HepG2 (cell line): Measurements from ENCODE around the gene GBA2. TPM values are rescaled to one million over a fixed set of nuclear protein-coding genes. Genes with fewer than 3 reads are reported as not detected.

ENCODE experiments used
- ATF7 ChIP-seq, 2 experiments: fragments of 450-650 bp in 1 of 2; sonication (generic) in 1 of 2; formaldehyde crosslinking in 1 of 2; IDR thresholded peaks; 2 replicates each; pipeline versions ENCODE4 v1.4.0 to v1.6.1; 2016 to 2020; ENCODE audit warnings: antibody characterized with exemption in 1 of 2, mild to moderate bottlenecking in 1 of 2, missing genetic modification reagents in 1 of 2
- CAMTA2 ChIP-seq: sonication (generic); formaldehyde crosslinking; IDR thresholded peaks from 2 replicates; pipeline ENCODE4 v1.4.0; 2020; ENCODE audit warnings: mild to moderate bottlenecking, missing genetic modification reagents, borderline replicate concordance
- KAT7 ChIP-seq: IDR thresholded peaks from 2 replicates; pipeline ENCODE4 v1.6.1; 2018; ENCODE audit warnings: borderline replicate concordance, missing compliant biosample characterization
- KMT2B ChIP-seq: IDR thresholded peaks from 2 replicates; pipeline ENCODE4 v1.6.1; 2016; ENCODE audit warnings: missing genetic modification reagents, missing compliant biosample characterization
- RBFOX2 ChIP-seq: fragments of 200-400 bp; formaldehyde crosslinking; IDR thresholded peaks from 2 replicates; pipeline ENCODE4 v1.6.1; 2017; ENCODE audit warnings: low read depth, mild to moderate bottlenecking, low read length
- ZNF333 ChIP-seq: sonication (generic); formaldehyde crosslinking; IDR thresholded peaks from 2 replicates; pipeline ENCODE4 v1.4.0; 2020; ENCODE audit warnings: mild to moderate bottlenecking, missing genetic modification reagents, borderline replicate concordance
- ZNF343 ChIP-seq: sonication (generic); formaldehyde crosslinking; IDR thresholded peaks from 2 replicates; pipeline ENCODE4 v1.4.0; 2020; ENCODE audit warnings: mild to moderate bottlenecking, missing genetic modification reagents
- ZNF720 ChIP-seq: sonication (generic); formaldehyde crosslinking; IDR thresholded peaks from 2 replicates; pipeline ENCODE4 v1.4.0; 2020; ENCODE audit warnings: missing genetic modification reagents
- polyA plus RNA-seq, 8 experiments: library from polyadenylated mRNA; depleted of rRNA in 3 of 8; stranded (reverse) in 7 of 8; unstranded in 1 of 8; fragments of >200 nt; fragmentation: Illumina TruSeq in 4 of 8; extraction: Trizol in 4 of 8; gene quantifications; 2 replicates each; pipeline versions ENCODE4 v1.2.1 to v1.2.3, GENCODE V29; 2011 to 2016; ENCODE audit warnings: low read depth in 4 of 8, missing spikeins in 1 of 8, mixed read lengths in 1 of 8; ENCODE audit not compliant: insufficient read depth in 1 of 8
- total RNA-seq, 5 experiments: library from RNA; depleted of rRNA; stranded (reverse); fragments of >200 nt; fragmentation: Illumina TruSeq; extraction: Trizol; gene quantifications; 2 replicates each; pipeline ENCODE4 v1.2.3, GENCODE V29; 2016; ENCODE audit warnings: low read depth in 1 of 5
- TF ChIP-seq, protein P1 (sequence below): sonication (generic); formaldehyde crosslinking; IDR thresholded peaks from 2 replicates; pipeline ENCODE4 v1.5.0; 2020; ENCODE audit warnings: mild to moderate bottlenecking, missing genetic modification reagents, borderline replicate concordance
- TF ChIP-seq, protein P2 (sequence below): sonication (generic); formaldehyde crosslinking; IDR thresholded peaks from 2 replicates; pipeline ENCODE4 v1.8.0; 2022; ENCODE audit warnings: mild to moderate bottlenecking, missing genetic modification reagents, moderate library complexity
- TF ChIP-seq, protein P3 (sequence below): sonication (generic); IDR thresholded peaks from 2 replicates; pipeline ENCODE4 v1.6.1; 2016; ENCODE audit warnings: low read depth, borderline replicate concordance
- TF ChIP-seq, protein P4 (sequence below): sonication (generic); formaldehyde crosslinking; IDR thresholded peaks from 2 replicates; pipeline ENCODE4 v1.8.0; 2022; ENCODE audit warnings: low read depth, missing genetic modification reagents
- TF ChIP-seq, protein P5 (sequence below): sonication (generic); formaldehyde crosslinking; IDR thresholded peaks from 2 replicates; pipeline ENCODE4 v1.5.1; 2020; ENCODE audit warnings: missing genetic modification reagents, mild to moderate bottlenecking, borderline replicate concordance

Gene GBA2
- total and polyA plus RNA-seq, 2 of the 13 experiments (the other 11 are each of a cell fraction or from before 2014, with no cell fraction given): 37.5 to 86.1 TPM

DNA sequence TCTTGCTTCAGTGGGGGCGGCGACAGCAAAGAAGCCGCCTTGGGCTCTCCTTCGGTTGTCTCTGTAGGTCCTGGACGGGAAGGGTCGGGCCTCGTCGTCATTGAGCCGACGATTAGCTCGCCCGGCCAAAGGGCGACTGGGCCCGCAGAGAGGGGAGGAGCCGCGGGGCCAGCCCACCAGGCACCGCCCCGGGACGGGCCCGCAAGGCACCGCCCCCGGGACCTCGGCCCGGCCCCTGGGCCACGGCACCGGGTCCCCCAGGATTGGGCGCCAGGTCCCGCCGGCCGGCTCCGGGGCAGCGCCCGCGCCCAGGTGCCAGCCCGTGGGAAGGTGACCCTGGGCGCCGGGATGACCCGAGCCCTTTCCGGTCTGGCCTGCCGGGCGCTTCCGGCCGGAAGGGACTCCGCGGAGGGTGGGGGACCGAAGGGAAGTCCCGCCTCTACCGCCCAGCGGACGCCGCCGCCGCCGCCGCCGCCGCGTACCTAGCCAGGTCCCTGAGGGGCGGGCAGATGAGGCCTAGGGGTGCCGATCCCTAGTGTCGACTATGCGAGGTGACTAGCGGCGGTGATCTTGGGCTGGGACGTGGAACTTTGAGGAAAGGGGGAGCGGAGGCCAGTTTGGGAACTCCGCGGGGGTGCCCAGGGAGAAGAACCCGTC is at the start of gene GBA2, which contains the start of gene RGP1 (continued):
- TF ChIP-seq, protein P1, sequence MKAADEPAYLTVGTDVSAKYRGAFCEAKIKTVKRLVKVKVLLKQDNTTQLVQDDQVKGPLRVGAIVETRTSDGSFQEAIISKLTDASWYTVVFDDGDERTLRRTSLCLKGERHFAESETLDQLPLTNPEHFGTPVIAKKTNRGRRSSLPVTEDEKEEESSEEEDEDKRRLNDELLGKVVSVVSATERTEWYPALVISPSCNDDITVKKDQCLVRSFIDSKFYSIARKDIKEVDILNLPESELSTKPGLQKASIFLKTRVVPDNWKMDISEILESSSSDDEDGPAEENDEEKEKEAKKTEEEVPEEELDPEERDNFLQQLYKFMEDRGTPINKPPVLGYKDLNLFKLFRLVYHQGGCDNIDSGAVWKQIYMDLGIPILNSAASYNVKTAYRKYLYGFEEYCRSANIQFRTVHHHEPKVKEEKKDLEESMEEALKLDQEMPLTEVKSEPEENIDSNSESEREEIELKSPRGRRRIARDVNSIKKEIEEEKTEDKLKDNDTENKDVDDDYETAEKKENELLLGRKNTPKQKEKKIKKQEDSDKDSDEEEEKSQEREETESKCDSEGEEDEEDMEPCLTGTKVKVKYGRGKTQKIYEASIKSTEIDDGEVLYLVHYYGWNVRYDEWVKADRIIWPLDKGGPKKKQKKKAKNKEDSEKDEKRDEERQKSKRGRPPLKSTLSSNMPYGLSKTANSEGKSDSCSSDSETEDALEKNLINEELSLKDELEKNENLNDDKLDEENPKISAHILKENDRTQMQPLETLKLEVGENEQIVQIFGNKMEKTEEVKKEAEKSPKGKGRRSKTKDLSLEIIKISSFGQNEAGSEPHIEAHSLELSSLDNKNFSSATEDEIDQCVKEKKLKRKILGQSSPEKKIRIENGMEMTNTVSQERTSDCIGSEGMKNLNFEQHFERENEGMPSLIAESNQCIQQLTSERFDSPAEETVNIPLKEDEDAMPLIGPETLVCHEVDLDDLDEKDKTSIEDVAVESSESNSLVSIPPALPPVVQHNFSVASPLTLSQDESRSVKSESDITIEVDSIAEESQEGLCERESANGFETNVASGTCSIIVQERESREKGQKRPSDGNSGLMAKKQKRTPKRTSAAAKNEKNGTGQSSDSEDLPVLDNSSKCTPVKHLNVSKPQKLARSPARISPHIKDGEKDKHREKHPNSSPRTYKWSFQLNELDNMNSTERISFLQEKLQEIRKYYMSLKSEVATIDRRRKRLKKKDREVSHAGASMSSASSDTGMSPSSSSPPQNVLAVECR (CRISPR knock-in tag): peak; percentile 87
- TF ChIP-seq, protein P2, sequence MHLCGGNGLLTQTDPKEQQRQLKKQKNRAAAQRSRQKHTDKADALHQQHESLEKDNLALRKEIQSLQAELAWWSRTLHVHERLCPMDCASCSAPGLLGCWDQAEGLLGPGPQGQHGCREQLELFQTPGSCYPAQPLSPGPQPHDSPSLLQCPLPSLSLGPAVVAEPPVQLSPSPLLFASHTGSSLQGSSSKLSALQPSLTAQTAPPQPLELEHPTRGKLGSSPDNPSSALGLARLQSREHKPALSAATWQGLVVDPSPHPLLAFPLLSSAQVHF: no peak
- no peak for TF ChIP-seq ZNF333
- peak; percentile 25; the same call in 1 of the 2 replicates for TF ChIP-seq KAT7 (CRISPR knock-in tag)
- TF ChIP-seq, protein P3, sequence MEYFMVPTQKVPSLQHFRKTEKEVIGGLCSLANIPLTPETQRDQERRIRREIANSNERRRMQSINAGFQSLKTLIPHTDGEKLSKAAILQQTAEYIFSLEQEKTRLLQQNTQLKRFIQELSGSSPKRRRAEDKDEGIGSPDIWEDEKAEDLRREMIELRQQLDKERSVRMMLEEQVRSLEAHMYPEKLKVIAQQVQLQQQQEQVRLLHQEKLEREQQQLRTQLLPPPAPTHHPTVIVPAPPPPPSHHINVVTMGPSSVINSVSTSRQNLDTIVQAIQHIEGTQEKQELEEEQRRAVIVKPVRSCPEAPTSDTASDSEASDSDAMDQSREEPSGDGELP: peak; percentile 24; the same call in 1 of the 2 replicates
- no peak for TF ChIP-seq ZNF720 (CRISPR knock-in tag)
- TF ChIP-seq, protein P4, sequence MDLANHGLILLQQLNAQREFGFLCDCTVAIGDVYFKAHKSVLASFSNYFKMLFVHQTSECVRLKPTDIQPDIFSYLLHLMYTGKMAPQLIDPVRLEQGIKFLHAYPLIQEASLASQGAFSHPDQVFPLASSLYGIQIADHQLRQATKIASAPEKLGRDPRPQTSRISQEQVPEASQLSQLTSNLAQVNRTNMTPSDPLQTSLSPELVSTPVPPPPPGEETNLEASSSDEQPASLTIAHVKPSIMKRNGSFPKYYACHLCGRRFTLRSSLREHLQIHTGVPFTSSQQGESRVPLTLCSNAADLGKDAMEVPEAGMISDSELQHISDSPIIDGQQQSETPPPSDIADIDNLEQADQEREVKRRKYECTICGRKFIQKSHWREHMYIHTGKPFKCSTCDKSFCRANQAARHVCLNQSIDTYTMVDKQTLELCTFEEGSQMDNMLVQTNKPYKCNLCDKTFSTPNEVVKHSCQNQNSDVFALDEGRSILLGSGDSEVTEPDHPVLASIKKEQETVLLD: peak; percentile 100
- TF ChIP-seq, protein P5, sequence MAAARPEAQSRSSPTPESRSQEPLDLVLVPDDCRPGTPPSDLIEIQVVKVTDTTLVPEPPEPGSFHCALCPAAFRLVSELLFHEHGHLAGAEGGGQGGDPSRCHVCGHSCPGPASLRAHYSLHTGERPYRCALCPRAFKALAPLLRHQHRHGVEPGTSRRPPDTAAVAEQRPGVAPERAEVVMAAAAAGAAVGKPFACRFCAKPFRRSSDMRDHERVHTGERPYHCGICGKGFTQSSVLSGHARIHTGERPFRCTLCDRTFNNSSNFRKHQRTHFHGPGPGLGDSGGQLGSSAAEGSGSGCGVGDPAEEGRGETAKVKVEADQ (CRISPR knock-in tag): peak; percentile 72
- no peak for TF ChIP-seq ATF7 (IDR thresholded peaks at IDR 0.05)
- no peak for TF ChIP-seq ATF7 (CRISPR knock-in tag; IDR thresholded peaks at IDR 0.05)
- peak; percentile 14; the same call in 1 of the 2 replicates for TF ChIP-seq ZNF343 (CRISPR knock-in tag)
- TF ChIP-seq CAMTA2 (CRISPR knock-in tag): 0 out of 2 replicates have a peak, but pooled peaks have one; percentile 56
- TF ChIP-seq KMT2B (CRISPR knock-in tag): peak; percentile 55; the same call in 1 of the 2 replicates
- TF ChIP-seq RBFOX2: peak; percentile 93
